HG02852 (cell line): Measurements from ENCODE around the gene CHCHD6.

ENCODE experiments used
- ATAC-seq: cut with Tn5 transposase; IDR thresholded peaks from one replicate; pipeline ENCODE4 v1.9.1; 2021; ENCODE audit warnings: mild to moderate bottlenecking, moderate library complexity; ENCODE audit not compliant: unreplicated experiment

Gene CHCHD6

GRCh38 chr3:126699011-126699410 lies 5.0 kb upstream of the CHCHD6 start:
- ATAC-seq, result no peak

- peak; percentile 26 for ATAC-seq
Measured at GRCh38 chr3:126704494-126705214, 614 bp downstream of the CHCHD6 start.

DNA sequence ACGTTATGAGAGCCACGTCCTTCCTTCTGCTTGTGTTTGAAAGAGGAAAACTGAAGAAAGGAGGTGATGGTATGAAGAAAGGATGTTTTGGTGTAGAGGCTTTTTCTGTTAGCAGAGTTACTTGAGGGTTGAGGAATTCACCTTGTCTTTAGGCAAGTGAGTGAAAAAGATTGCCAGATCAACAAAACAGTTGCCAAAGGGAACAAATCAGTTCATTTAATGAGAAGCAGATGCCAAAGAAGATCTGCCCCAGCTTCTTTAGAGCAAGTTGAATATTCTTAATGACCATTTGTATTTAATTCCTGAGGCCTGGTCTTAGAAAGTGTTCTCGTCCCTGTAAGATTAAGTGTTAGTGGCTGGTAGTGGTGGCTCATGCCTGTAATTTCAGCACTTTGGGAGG lies 2.6 kb downstream of the CHCHD6 start:
- no peak for ATAC-seq

GRCh38 chr3:126711121-126711760 lies 7.2 kb downstream of the CHCHD6 start:
- ATAC-seq, result no peak

DNA sequence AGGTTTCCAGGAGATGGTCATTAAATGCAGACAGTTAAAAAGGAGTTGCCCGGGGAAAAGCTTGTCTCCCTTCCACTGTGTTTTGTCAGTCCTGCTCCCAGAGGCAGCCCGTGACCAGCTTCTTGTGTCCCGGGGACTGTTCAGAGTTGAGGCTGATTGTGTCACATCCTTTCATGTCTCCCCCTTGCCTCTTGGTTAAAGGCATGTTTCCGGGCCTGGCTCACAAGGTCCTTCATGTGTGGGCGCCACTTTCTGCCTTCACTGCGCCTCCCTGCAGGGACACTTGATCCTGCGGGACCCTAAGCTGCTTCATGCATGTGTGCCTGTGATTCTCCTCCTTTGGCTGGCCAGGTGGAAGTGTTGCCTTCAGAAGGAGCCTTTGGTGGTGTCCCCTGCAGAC lies 9.2 kb downstream of the CHCHD6 start:
- ATAC-seq, result no peak

- ATAC-seq, result no peak
Measured at GRCh38 chr3:126714276-126714900, 10.3 kb downstream of the CHCHD6 start.

- no peak for ATAC-seq
Measured at GRCh38 chr3:126714921-126715320, 10.9 kb downstream of the CHCHD6 start.

- no peak for ATAC-seq
Measured at GRCh38 chr3:126715432-126715831, 11.4 kb downstream of the CHCHD6 start.

DNA sequence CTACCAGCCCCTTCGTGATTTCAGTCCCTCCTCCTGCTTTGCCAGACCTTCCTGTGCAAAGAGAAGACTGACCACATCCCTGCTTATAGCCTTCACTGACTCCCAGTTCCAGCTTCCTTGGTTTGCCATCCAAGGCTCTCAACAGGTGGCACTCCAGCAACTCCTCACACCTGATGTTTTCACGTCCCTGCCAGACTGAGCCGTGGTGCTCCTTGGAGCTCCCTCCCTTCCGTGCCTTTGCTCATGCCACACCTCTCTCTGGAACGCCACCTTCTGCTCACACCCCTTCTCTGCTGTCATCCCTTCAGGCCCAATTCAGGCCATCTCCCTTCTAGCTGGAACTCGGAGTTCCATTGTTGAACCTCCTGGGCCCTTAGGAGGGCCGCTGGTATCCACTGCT lies 12.0 kb downstream of the CHCHD6 start:
- no peak for ATAC-seq

DNA sequence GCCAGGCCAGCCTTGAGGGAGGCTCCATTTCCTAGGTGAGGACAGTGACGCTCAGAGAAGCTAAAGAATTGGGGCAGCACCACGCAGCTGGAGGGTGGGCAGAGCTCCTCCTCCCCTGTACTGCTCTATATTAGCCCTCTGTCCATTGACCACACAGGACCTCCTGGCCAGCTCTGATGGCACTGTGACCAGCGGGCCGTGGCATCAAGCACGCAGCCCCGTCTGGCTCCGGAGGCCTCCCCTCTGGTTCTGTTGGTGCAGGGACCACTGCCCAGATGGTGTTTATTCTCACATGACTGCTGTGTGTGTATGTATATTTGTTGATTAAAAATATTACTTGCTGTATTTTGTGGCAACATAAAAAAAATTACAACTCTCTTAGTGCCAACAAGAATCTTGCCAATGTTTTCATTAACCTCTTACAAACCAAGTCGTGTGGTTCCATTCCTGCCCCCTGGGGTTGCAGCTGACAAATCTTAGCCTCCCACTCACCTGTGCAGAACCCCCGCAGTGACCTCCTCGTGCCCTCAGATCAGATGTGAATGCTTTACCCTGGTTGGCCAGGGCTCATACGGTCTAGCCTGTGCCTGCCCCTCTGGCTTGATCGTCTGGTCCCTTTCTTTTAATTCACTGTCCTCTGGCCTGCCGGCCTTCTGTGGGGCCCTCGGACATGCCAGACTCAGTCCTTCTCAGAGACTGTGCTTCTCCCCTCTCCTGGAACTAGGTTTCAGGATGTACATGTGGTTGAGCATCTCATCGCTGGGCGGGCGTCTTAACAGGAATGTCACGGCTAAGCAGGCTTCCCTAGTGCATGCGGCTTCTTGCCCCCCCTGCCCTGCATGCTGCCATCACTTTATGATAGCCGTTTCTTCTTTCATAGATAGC lies 14.8 kb downstream of the CHCHD6 start:
- ATAC-seq, result no peak

DNA sequence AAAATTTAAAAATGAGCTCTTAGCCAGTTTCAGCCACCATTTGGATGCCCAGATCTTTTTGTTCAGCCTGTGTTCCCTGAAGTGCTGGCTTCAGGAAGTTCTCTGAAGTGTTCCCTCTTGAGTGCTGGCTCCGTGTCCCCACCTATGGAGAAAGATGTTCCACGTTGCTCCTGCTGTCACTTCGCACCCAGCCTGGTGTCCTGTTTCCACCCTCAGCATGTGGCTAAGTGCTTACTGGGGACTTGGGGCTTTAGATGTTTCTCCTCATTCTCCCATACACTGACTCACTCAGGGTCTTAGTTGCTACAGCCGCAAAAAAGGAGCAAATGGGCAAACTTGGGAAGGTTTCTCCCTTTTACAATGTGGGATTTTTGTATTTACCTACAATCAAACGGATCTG lies 16.6 kb downstream of the CHCHD6 start:
- no peak for ATAC-seq

GRCh38 chr3:126721246-126721645 lies 17.2 kb downstream of the CHCHD6 start:
- ATAC-seq, result no peak

- ATAC-seq, result no peak
Measured at GRCh38 chr3:126723237-126723636, 19.2 kb downstream of the CHCHD6 start.

GRCh38 chr3:126723801-126724200 lies 19.8 kb downstream of the CHCHD6 start:
- ATAC-seq, result no peak

DNA sequence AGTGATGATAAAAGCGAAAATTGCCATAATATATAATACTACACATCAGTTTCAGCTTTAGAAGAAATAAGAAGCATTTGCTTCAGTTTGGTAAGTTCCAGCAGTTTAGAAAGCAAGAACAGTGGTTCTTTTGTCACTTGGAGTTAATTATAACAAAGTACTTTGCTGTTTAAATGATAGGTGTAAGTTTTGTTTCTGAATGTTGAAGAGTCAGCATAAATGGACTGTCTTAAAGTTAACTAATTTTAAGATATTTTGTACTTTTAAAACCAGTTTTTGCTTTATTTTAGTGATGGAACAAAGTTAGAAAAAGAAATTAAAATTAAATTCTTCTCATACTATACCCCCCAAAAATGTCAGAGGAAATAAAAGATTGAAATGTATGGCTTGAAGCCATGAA lies 24.6 kb downstream of the CHCHD6 start:
- no peak for ATAC-seq

DNA sequence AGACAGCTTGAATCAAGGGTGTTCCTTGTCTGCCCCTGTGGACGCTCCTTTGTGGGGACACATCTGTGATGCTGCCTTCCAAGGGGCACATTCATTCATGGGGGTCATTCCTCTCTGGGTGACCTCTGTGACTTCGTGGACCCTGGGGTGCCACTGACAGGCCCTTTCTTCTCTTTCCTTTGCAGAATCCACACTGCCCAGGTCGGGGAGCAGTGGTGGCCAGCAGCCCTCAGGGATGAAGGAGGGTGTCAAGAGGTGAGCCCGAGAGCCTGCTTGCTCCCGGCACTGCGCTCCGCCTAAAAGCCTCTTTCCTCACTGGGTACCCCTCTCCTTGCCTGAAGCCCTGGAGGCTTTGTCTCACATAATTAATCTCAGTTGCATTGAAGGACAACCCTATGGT lies 26.3 kb downstream of the CHCHD6 start:
- ATAC-seq, result no peak

GRCh38 chr3:126731044-126731443 lies 27.0 kb downstream of the CHCHD6 start:
- no peak for ATAC-seq

- no peak for ATAC-seq
Measured at GRCh38 chr3:126732281-126733060, 28.4 kb downstream of the CHCHD6 start.

DNA sequence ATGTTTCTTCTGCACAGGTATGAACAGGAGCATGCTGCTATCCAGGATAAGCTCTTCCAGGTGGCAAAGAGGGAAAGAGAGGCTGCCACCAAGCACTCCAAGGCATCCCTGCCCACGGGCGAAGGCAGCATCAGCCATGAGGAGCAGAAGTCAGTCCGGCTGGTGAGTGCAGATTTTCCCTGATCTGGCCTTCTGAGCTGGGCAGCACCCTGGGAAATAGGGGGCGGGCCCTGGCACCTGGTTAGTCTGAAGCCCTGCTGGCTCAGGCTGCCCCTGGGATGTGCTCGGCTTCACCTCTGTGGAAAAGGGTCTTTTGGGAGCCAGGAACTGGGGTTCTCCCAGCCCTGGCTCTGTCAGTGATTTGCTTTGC lies 29.0 kb downstream of the CHCHD6 start:
- ATAC-seq, result no peak

DNA sequence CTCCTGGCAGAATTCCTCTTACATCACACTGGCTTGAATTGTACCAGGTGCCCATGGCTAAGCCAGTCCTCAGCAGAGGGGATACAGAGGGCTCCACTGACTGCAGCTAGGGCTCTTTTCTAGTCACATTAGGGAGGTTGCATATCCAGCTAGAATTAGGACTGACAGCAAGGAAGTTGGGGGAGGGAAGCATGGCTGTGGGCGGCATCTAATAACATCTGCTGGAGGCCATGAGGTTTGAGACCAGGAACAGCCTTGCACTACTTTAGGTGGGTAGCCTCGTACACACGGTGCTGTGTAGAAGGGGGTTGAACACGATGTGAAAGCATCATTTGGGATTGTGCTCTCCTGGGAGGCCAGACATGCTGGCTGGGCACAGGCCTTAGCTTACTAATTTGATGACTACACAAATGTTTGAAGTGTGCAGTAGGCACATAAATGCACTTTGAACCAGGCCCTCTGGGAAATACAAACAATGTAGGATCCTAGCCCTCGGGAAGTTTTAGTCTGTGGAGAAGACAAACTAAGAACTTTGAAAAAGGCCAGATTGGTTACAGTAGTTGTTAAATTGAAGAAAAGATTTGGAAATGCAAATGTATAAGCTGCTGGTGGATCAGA lies 30.2 kb downstream of the CHCHD6 start:
- ATAC-seq, result no peak
